Bronchial epithelial cell (primary cell): ENCODE results near the gene ATP13A4. TPM values are rescaled to one million over a fixed set of nuclear protein-coding genes. Genes with fewer than 3 reads are reported as not detected.
"Not testable (repeated sequence)": the region's sequence is repeated elsewhere in the genome, so short reads cannot be mapped to it uniquely, and the experiment has no call there.

Experiments
- DNase-seq: peaks from one replicate; pipeline ENCODE4 v3.0.0-alpha.2; 2010; ENCODE audit warnings: low read depth
- FAIRE-seq: peaks from 2 replicates; lab custom pipeline; 2011; peaks lifted over from hg19 to GRCh38; lab: Jason Lieb, UNC
- H3K27me3 ChIP-seq: 2 replicates; pipeline ENCODE4 v1.5.1; 2011; ENCODE audit warnings: low read length; ENCODE audit not compliant: control insufficient read depth, insufficient read depth
- H3K36me3 ChIP-seq: 2 replicates; pipeline ENCODE4 v1.5.1; 2011; ENCODE audit warnings: low read length; ENCODE audit not compliant: control insufficient read depth, insufficient read depth
- H3K4me3 ChIP-seq: 2 replicates; pipeline ENCODE4 v1.5.1; 2011; ENCODE audit warnings: mild to moderate bottlenecking, low read depth, low read length, control low read depth
- CTCF ChIP-seq: IDR thresholded peaks from 2 replicates; pipeline ENCODE4 v1.5.1; 2011; ENCODE audit warnings: mild to moderate bottlenecking, moderate library complexity, low read length, control low read depth, inconsistent platforms; ENCODE audit not compliant: insufficient read depth, severe bottlenecking
- total RNA-seq: library from RNA; depleted of rRNA; stranded (reverse); fragments of >200 nt; gene quantifications from 2 replicates; pipeline ENCODE4 v1.2.1, GENCODE V29; 2014

The ATP13A4 gene
- total RNA-seq, 1 donor from 2014 or later = 4.2 TPM

GRCh38 chr3:193530231-193531165 is 24.2 kb downstream of the ATP13A4 start:
- H3K27me3 ChIP-seq = no peaks in the 10 kb centered on the region
- no peak overlapping the region for H3K4me3 ChIP-seq
- H3K36me3 ChIP-seq = no peaks in the 10 kb centered on the region
- FAIRE-seq (no peak), DNase-seq (peak; percentile 59)
- no peak for TF ChIP-seq CTCF

- not testable (repeated sequence) for DNase-seq, FAIRE-seq, H3K4me3 ChIP-seq, H3K27me3 ChIP-seq, H3K36me3 ChIP-seq
Measured at GRCh38 chr3:193526085-193526484, 28.6 kb downstream of the ATP13A4 start.

GRCh38 chr3:193522473-193522872 is 32.2 kb downstream of the ATP13A4 start:
- DNase-seq = peak; percentile 85
- no peak for FAIRE-seq

GRCh38 chr3:193520738-193521137 is 34.0 kb downstream of the ATP13A4 start:
- DNase-seq = no peak
- no peaks in the 10 kb centered on the region for H3K27me3 ChIP-seq
- FAIRE-seq = no peak

More at GRCh38 chr3:193522473-193522872, 32.2 kb downstream of the ATP13A4 start:
- Histone ChIP-seq H3K4me3 (no peak overlapping the region), H3K27me3 (no peaks in the 10 kb centered on the region), H3K36me3 (no peaks in the 10 kb centered on the region)
- no peak for TF ChIP-seq CTCF

GRCh38 chr3:193515966-193516365 is 38.7 kb downstream of the ATP13A4 start:
- no peaks in the 10 kb centered on the region for H3K27me3 ChIP-seq
- H3K4me3 ChIP-seq = no peak overlapping the region
- TF ChIP-seq CTCF = no peak
- DNase-seq (no peak), FAIRE-seq (no peak)
- H3K36me3 ChIP-seq = no peaks in the 10 kb centered on the region

More at GRCh38 chr3:193520738-193521137, 34.0 kb downstream of the ATP13A4 start:
- TF ChIP-seq CTCF = no peak
- no peaks in the 10 kb centered on the region for H3K36me3 ChIP-seq
- H3K4me3 ChIP-seq = no peak overlapping the region

GRCh38 chr3:193510154-193510553 is 44.5 kb downstream of the ATP13A4 start:
- DNase-seq (no peak), FAIRE-seq (no peak)
- Histone ChIP-seq H3K36me3 (no peaks in the 10 kb centered on the region), H3K4me3 (no peak overlapping the region), H3K27me3 (no peaks in the 10 kb centered on the region)
- no peak for TF ChIP-seq CTCF
